Amniotic stem cell (primary cell): ENCODE results near the gene FOXE3.

Source experiments
- DNase-seq: peaks from one replicate; lab custom pipeline; 2025; lab: John Stamatoyannopoulos, UW

The FOXE3 gene

DNA sequence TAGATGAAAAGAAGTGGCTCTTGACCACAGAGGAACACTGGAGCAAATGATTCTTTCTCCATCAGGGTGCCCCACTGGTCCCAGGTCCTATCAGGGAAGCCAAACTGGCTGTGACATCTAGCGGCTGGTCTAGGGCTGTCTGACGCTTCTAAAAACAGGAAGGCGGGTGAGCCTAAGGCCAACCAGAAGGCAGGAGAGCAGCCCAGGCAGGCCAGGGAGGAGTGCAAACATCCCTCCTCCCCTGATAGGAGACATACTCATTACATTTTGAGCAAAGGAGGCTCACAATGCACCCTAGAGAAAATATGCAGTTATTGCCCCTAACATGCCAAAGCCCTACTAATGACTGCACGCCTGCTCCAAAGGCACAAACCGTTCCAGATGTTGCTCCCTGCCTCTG, 10.4 kb upstream of the FOXE3 start:
- DNase-seq, result no peak

GRCh38 chr1:47406966-47407365, 9.1 kb upstream of the FOXE3 start:
- DNase-seq, result no peak

- DNase-seq, result no peak
Measured at GRCh38 chr1:47407481-47407880, 8.6 kb upstream of the FOXE3 start.

GRCh38 chr1:47409311-47410067, 6.6 kb upstream of the FOXE3 start:
- peak; percentile 87 for DNase-seq

- DNase-seq, result no peak
Measured at GRCh38 chr1:47410068-47410455, 6.0 kb upstream of the FOXE3 start.

- DNase-seq, result no peak
Measured at GRCh38 chr1:47411436-47411835, 4.6 kb upstream of the FOXE3 start.

DNA sequence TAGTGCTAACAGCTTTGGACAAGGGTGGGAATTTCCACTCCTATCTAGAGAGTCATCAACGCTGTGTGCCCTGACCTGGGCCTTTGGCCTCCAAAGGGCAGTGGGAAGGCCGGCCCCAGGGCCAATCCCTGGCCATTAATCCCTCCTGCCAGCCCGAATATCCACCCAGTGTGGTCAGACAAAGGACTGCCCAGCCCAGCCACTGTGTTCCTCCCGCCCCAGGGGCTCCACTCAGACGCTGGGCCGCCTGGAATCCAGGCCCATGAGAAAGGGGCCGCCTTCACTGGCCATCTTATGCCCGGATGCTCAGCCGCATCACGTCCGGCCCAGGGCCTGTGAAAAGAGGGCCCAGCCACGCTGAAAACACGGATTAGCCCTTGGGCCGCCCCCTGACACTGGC, 3.6 kb upstream of the FOXE3 start:
- DNase-seq, result no peak

- no peak for DNase-seq
Measured at GRCh38 chr1:47416319-47417169, 459 bp downstream of the FOXE3 start.

DNA sequence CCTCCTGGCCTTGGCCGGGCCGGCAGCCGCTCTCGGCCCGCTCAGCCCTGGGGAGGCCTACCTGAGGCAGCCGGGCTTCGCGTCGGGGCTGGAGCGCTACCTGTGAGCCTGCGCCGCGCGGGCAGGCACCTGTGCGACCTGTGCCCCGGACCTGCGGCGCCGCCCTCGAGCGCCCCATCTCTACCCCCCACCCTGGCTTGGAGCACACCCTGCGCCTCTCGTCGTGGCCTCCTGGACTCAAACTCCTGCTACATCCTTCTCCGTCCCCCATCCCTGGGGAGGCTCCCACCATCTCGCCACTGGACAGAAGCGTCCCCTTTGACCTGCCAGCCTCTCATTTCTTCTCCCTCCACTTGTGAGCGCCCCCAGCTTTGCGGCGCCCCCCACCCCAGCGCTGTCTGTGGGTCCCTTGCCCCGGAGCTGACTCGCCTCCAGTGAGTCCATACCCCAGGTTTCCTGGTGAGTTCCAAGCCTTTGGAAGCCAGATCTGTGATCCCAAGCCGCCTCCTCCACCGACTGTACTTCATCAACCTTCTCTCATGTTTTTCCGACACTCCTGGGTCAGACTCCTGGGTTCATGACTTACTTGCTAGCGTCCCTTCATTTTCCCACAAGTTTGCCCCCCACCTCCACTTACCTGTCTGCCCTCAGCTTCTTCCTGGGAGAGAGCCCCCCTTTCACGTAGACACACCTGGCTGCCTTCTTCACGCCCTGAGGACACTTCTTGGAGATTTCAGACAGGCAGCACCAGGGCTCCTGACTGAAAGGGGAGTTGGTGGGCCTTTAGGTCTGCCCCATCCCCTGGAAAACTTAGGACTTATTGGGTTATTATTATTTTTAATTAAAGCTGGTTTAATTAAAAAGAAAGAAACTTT, 1.3 kb downstream of the FOXE3 start:
- no peak for DNase-seq

- DNase-seq, result no peak
Measured at GRCh38 chr1:47418122-47418521, 2.0 kb downstream of the FOXE3 start.

DNA sequence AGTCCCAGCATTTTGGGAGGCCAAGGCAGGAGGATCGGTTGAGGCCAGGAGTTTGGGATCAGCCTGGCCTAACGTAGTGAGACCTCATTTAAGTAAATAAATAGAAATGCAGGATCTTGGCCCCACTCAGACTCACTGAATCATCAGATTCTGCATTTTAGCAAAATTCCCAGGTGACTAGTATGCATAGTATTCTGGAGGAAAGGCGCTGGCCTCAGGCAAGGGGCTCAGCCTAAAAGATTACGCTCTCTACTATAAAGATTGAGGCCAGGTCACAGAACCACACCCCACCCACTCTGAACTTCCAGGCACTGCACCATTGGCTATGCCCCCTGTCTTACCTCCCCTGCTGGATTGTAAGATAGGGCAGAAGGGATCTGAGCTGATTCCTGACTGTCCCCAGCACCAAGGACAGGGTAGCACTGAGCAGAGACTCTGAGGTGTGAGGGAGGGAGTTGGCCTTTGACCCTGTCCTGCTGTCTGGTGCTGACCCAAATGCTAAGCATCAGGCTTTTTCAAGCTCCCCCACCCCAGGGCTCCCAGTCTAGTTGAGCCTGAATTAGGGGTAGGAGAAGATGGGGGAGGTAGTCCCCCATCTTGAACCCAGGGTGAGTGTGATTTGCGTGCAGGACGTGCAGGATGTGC, 2.7 kb downstream of the FOXE3 start:
- no peak for DNase-seq

- DNase-seq, result no peak
Measured at GRCh38 chr1:47420547-47420946, 4.5 kb downstream of the FOXE3 start.

DNA sequence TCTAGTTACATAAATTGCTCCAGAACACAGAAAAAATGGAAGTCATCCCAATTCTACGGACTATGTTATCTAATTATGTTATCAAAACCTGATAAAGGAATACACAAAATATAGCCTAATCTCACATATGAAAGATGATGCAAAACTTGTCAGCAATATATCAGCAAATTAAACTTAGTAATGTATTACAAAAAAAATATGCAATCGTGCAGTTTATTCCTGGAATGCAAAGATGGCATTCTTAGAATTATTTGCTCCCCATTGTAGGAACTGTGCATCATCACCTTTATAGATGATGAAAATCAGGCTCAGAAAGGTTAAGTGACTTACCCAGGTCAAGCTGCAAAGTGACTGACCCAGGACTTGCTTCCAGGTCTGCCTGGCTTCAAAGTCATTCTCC, 7.8 kb downstream of the FOXE3 start:
- no peak for DNase-seq

DNA sequence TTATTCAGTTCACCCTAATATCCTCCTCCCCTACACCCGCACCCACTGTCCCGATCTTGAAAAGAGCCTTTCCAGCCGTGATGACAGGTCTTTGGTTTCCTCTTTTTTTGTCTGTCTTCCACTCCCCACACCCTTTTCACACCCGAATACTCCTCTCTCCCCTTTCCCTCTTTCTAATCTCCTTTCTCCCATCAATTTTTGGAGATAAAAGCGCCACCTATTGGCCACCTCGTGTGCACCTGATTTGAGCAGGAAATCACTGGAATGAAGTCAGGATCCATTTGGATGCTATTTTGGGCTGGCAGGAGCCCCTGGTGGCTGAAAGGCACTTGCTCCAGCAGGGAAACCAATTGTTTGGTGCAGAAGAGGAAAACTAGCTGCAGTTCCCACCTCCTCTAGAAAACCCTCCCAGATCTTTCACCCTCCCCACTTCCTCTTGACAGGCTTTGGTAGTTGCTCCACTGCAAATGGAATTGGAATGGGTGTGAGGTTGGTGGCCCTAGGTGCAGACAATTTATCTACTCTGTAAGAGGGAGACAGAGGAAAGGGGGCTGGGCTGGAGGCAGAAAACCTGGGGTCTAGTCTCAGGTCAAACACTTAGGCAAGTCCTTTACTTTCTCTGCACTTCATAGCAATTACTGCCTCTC, 8.4 kb downstream of the FOXE3 start:
- DNase-seq, result peak; percentile 27

DNA sequence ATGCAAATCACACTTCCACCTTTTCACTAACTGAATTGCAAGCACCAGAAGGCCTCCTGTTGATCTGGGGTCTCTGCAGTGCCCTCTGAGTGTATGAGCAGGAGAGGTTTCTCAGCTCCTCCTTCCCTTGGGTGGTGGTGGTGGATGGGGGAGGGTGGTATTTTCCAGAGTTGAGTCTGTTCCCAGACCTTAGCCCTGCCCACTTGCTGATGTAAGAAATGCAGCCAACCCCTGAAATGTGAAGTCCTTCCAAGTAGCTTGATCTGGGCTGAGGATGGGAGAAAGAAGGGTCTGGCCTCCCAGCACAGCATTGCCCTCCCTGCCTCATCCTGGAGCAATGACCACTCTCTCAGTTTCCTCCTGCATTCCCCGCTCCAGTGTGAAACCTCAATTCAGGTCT, 15.4 kb downstream of the FOXE3 start:
- no peak for DNase-seq

- DNase-seq, result peak; percentile 21
Measured at GRCh38 chr1:47432071-47433036, 16.3 kb downstream of the FOXE3 start.

DNA sequence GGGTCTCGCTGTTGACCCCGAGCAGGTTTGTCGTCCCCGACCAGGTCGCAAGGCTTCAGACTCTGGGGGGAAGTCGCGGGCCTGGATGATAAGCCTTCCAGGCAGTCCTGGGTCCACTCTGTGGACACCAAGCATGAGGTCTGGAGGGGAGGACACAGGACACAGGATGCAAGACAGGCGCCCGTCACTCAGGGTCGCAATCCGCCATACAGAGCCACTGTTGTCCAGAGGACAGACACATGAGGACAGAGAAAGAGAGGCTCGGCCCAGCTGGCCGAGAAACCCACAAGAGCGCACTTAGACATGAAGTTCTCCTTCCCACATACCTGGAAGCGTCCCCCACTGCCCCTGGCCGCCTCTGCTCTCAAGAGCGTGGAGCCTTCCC, 16.9 kb downstream of the FOXE3 start:
- no peak for DNase-seq

DNA sequence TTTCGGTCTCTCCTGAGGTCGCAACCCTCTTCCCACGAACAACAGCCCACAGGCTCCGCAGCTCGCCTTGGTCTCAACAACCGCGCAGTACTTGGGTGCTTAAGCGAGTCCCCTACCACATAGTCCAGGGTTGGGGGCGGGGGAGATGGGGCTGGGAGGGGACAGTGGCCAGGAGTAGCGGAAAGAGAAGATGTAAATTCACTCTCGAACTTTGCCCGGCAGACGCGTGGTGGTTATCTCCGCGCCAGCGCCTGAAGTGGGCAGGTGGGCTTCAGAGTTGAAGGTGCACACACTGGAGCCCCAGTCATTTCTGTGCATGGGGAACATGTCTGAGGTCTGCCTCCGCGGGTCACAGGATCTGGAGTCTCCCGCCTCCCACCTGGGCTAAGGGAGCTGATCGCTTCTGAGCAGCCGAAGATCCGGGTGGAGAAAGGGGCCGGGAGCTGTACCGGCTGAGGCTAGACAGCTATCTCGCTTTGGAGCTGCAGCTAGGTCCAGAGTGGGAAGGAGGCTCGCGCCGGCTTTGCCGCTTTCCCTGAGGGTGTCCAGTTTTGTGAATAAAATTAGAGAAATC, 17.5 kb downstream of the FOXE3 start:
- no peak for DNase-seq

DNA sequence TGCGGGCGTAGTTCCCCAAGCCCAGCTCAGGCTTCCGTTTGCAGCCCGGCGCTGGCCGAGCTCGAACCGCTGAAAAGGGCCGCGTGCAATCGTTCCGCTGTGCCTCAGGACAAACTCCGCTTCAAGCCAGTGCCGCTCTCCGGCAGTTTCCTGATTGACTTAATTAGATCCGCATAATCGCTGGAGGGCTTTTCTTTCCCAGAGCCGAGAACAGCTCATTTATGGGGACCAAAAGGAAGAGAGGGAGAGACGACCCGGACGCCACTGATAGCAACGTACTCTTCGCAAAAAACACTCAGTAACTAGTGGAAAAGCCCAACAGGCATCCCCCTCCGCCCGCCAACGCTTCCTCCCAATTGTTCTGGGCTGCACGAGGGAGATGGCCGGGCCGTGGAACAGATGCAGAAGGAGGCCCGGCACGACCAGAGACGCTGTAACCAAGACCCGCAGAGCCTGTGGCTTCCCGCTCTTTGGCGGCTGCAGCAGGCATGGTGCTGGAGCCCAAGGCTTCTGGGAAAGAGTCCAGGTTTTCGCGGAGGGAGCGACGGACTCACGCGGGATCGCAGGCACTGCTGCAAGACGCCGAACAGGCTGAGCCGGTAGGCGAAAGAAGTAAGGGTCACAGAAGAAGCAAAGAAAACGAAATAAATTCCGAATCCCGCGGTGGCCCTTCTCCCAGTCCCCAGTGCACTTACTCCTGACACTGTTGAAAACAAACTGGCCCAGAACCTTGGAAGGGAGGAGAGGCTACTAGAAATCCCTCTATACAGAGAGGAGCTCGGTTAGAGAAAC, 18.2 kb downstream of the FOXE3 start:
- DNase-seq, result no peak
